Endothelial cell of umbilical vein (primary cell): ENCODE measurements around the gene TMEM43.

Source experiments
- CTCF ChIP-seq, 2 donors: IDR thresholded peaks; 1 replicate in 1 of 2; 2 replicates in 1 of 2; pipeline ENCODE4 v1.5.1; 2011; ENCODE audit warnings: low read length in 2 of 2, mild to moderate bottlenecking in 2 of 2, moderate library complexity in 2 of 2, control low read depth in 1 of 2, inconsistent platforms in 1 of 2, low read depth in 1 of 2; ENCODE audit not compliant: insufficient read depth in 1 of 2; ENCODE audit errors: extremely low read depth in 1 of 2
- EZH2 ChIP-seq: IDR thresholded peaks from 2 replicates; pipeline ENCODE4 v1.6.1; 2012; ENCODE audit warnings: borderline replicate concordance, low read depth, mild to moderate bottlenecking, moderate library complexity, low read length, inconsistent platforms; ENCODE audit not compliant: severe bottlenecking
- FOS ChIP-seq: IDR thresholded peaks from 2 replicates; pipeline ENCODE4 v1.6.1; 2011; ENCODE audit warnings: mild to moderate bottlenecking, low read length, moderate library complexity, borderline replicate concordance; ENCODE audit not compliant: insufficient read depth
- GATA2 ChIP-seq: IDR thresholded peaks from 2 replicates; pipeline ENCODE4 v1.7.0; 2011; ENCODE audit warnings: low read depth, mild to moderate bottlenecking, moderate library complexity, mixed read lengths, low read length; ENCODE audit not compliant: insufficient read length, insufficient read depth
- JUN ChIP-seq: IDR thresholded peaks from 2 replicates; pipeline ENCODE4 v1.6.1; 2011; ENCODE audit warnings: borderline replicate concordance, low read depth; ENCODE audit not compliant: insufficient read length, insufficient read depth
- MYC ChIP-seq: IDR thresholded peaks from one replicate; pipeline ENCODE4 v1.6.1; 2011; ENCODE audit warnings: mild to moderate bottlenecking, low read depth, low read length
- POLR2A ChIP-seq: IDR thresholded peaks from 2 replicates; pipeline ENCODE4 v1.6.1; 2012; ENCODE audit warnings: low read depth, mild to moderate bottlenecking, control low read depth, low read length
- POLR2AphosphoS5 ChIP-seq: IDR thresholded peaks from 2 replicates; pipeline ENCODE4 v1.6.1; 2012; ENCODE audit warnings: low read depth, mild to moderate bottlenecking, control low read depth, low read length, moderate library complexity; ENCODE audit not compliant: insufficient read depth
- TF ChIP-seq, protein P1 (sequence below): IDR thresholded peaks from 2 replicates; pipeline ENCODE4 v1.6.1; 2011; ENCODE audit not compliant: insufficient read depth, insufficient read length

DNA sequence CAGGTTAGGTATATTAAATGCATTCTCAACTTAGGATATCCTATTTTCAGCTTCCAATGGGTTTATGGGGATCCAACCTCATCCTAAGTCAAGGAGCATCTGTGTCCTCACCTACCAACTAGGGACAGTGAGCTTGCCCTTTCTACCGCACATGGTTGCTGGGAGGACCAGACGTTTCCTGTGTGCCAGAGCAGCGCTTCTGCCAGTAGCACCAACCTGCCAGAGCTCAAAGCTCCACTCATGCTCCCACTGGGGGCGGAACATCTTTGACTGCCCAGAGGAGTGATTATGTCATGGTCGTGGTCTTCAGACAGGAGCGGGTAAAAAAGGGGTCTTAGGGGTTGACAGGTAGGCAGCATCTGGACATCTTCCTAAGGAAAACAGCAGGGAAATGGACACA lies 28.8 kb downstream of the TMEM43 start:
- TF ChIP-seq CTCF (IDR thresholded peaks at IDR 0.05; ENCODE audit: extremely low read depth in 1 of 2, insufficient read depth in 1 of 2, low read depth in 1 of 2, low read length in 2 of 2) = no peak
- no peak for TF ChIP-seq POLR2A
- no peak for TF ChIP-seq EZH2
- TF ChIP-seq FOS = no peak
- TF ChIP-seq POLR2AphosphoS5 = no peak
- TF ChIP-seq MYC = no peak
- no peak for TF ChIP-seq GATA2
- TF ChIP-seq, protein P1, sequence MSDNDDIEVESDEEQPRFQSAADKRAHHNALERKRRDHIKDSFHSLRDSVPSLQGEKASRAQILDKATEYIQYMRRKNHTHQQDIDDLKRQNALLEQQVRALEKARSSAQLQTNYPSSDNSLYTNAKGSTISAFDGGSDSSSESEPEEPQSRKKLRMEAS = no peak
- TF ChIP-seq JUN = no peak
